ENCODE measurements around the gene DRG2. TPM values are rescaled to one million over a fixed set of nuclear protein-coding genes. Genes with fewer than 3 reads are reported as not detected.

The DRG2 gene
- total RNA-seq, 1 donor from 2014 or later = 40.8 TPM

GRCh38 chr17:18065546-18065945 is 22.2 kb upstream of the DRG2 start:
- Mint-ChIP-seq H3K36me3 (ENCODE audit: unreplicated experiment) (peaks cover 28% of the 10 kb centered on the region), H3K27me3 (ENCODE audit: unreplicated experiment) (no peaks in the 10 kb centered on the region), H3K27ac (ENCODE audit: unreplicated experiment) (no peak overlapping the region), H3K4me3 (ENCODE audit: unreplicated experiment) (no peak overlapping the region), H3K4me1 (ENCODE audit: unreplicated experiment) (peaks cover 5% of the 10 kb centered on the region), H3K9me3 (ENCODE audit: unreplicated experiment) (no peaks in the 10 kb centered on the region)
- no peak for DNase-seq (ENCODE audit: extremely low spot score, unreplicated experiment)
- TF ChIP-seq, protein P1, sequence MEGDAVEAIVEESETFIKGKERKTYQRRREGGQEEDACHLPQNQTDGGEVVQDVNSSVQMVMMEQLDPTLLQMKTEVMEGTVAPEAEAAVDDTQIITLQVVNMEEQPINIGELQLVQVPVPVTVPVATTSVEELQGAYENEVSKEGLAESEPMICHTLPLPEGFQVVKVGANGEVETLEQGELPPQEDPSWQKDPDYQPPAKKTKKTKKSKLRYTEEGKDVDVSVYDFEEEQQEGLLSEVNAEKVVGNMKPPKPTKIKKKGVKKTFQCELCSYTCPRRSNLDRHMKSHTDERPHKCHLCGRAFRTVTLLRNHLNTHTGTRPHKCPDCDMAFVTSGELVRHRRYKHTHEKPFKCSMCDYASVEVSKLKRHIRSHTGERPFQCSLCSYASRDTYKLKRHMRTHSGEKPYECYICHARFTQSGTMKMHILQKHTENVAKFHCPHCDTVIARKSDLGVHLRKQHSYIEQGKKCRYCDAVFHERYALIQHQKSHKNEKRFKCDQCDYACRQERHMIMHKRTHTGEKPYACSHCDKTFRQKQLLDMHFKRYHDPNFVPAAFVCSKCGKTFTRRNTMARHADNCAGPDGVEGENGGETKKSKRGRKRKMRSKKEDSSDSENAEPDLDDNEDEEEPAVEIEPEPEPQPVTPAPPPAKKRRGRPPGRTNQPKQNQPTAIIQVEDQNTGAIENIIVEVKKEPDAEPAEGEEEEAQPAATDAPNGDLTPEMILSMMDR (IDR thresholded peaks at IDR 0.05) = no peak

DNA sequence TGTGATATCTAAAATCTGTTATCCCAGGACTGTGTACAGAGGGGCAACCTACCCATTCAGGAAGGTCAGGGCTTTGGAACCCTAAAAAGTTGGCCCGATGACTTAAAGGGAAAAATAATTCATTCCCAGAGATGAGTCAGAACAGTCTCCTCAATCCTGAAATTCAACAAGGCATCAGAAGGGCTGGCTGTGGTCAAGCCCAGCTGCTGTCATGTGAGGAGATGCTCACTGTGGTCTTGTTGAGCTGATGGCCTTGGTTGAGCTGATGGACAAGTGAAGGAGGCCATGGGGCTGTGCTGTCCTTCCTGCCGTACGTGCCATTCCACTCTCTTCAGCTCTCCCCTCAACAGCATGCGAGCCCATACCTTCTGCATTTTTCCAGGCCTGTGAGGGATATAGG is 20.9 kb upstream of the DRG2 start:
- Mint-ChIP-seq H3K4me1 (ENCODE audit: unreplicated experiment) (peaks cover 12% of the 10 kb centered on the region), H3K4me3 (ENCODE audit: unreplicated experiment) (no peak overlapping the region), H3K36me3 (ENCODE audit: unreplicated experiment) (peaks cover 26% of the 10 kb centered on the region), H3K9me3 (ENCODE audit: unreplicated experiment) (no peaks in the 10 kb centered on the region), H3K27ac (ENCODE audit: unreplicated experiment) (no peak overlapping the region), H3K27me3 (ENCODE audit: unreplicated experiment) (no peaks in the 10 kb centered on the region)
- no peak for DNase-seq (ENCODE audit: extremely low spot score, unreplicated experiment)
- TF ChIP-seq, protein P1 (IDR thresholded peaks at IDR 0.05) = no peak

GRCh38 chr17:18069101-18069500 is 18.6 kb upstream of the DRG2 start:
- H3K27ac Mint-ChIP-seq (ENCODE audit: unreplicated experiment) = no peak overlapping the region
- TF ChIP-seq, protein P1 (IDR thresholded peaks at IDR 0.05) = no peak

GRCh38 chr17:18070861-18071340 is 16.8 kb upstream of the DRG2 start:
- Mint-ChIP-seq H3K9me3 (ENCODE audit: unreplicated experiment) (no peaks in the 10 kb centered on the region), H3K36me3 (ENCODE audit: unreplicated experiment) (peaks cover 3% of the 10 kb centered on the region), H3K4me1 (ENCODE audit: unreplicated experiment) (peaks cover 12% of the 10 kb centered on the region), H3K27me3 (ENCODE audit: unreplicated experiment) (peaks cover 9% of the 10 kb centered on the region), H3K27ac (ENCODE audit: unreplicated experiment) (no peak overlapping the region), H3K4me3 (ENCODE audit: unreplicated experiment) (no peak overlapping the region)
- TF ChIP-seq, protein P1 (IDR thresholded peaks at IDR 0.05) = no peak
- DNase-seq (ENCODE audit: extremely low spot score, unreplicated experiment) = no peak

More at GRCh38 chr17:18069101-18069500, 18.6 kb upstream of the DRG2 start:
- Mint-ChIP-seq H3K27me3 (ENCODE audit: unreplicated experiment) (no peaks in the 10 kb centered on the region), H3K36me3 (ENCODE audit: unreplicated experiment) (peaks cover 18% of the 10 kb centered on the region), H3K9me3 (ENCODE audit: unreplicated experiment) (no peaks in the 10 kb centered on the region), H3K4me3 (ENCODE audit: unreplicated experiment) (no peak overlapping the region), H3K4me1 (ENCODE audit: unreplicated experiment) (peaks cover 12% of the 10 kb centered on the region)
- no peak for DNase-seq (ENCODE audit: extremely low spot score, unreplicated experiment)

DNA sequence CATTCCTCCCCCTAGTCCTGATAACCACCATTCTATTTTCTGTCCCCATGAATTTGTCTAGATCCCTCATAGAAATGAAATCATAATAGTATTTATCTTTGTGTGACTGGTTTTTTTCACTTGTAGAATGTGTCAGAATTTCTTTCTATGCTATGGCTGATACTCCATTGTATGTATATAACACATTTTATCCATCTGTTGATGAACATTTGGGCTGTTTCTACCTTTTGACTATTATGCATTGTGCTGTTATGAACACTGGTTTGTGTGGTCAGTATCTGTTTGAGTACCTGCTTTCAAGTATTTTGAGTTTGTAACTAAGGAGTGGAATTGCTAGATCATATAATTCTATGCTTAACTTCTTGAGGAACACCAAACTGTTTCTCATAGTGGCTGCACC is 16.0 kb upstream of the DRG2 start:
- TF ChIP-seq, protein P1 (IDR thresholded peaks at IDR 0.05) = no peak
- Mint-ChIP-seq H3K4me1 (ENCODE audit: unreplicated experiment) (peaks cover 12% of the 10 kb centered on the region), H3K27me3 (ENCODE audit: unreplicated experiment) (peaks cover 13% of the 10 kb centered on the region), H3K9me3 (ENCODE audit: unreplicated experiment) (no peaks in the 10 kb centered on the region), H3K4me3 (ENCODE audit: unreplicated experiment) (no peak overlapping the region), H3K27ac (ENCODE audit: unreplicated experiment) (no peak overlapping the region), H3K36me3 (ENCODE audit: unreplicated experiment) (no peaks in the 10 kb centered on the region)
- DNase-seq (ENCODE audit: extremely low spot score, unreplicated experiment) = no peak

Measured in osteocyte (in vitro differentiated cells).